Suprapubic skin (tissue), 3 donors: Measurements from ENCODE around the gene SYNRG.

Source experiments
- CTCF ChIP-seq, 2 donors: fragments of 200-600 bp in 1 of 2; fragments of 450-650 bp in 1 of 2; sonication (generic) in 1 of 2; IDR thresholded peaks; one replicate each; pipeline ENCODE4 v1.5.1; 2016 to 2019; ENCODE audit warnings: antibody characterized with exemption in 2 of 2, mild to moderate bottlenecking in 1 of 2, moderate library complexity in 1 of 2
- POLR2A ChIP-seq, 2 donors: fragments of 450-650 bp; IDR thresholded peaks; one replicate each; pipeline ENCODE4 v1.6.1; 2017; ENCODE audit warnings: antibody characterized with exemption in 2 of 2, mild to moderate bottlenecking in 2 of 2, moderate library complexity in 2 of 2

- TF ChIP-seq CTCF (IDR thresholded peaks at IDR 0.05) (no peak), POLR2A (IDR thresholded peaks at IDR 0.05) (no peak)
Measured at GRCh38 chr17:37604556-37604955, 4.7 kb downstream of the SYNRG start.
